ENCODE results near the gene CYP19A1.

CYP19A1 gene

GRCh38 chr15:51172193-51172592 lies 166.2 kb downstream of the CYP19A1 start:
- DNase-seq, result no peak

DNA sequence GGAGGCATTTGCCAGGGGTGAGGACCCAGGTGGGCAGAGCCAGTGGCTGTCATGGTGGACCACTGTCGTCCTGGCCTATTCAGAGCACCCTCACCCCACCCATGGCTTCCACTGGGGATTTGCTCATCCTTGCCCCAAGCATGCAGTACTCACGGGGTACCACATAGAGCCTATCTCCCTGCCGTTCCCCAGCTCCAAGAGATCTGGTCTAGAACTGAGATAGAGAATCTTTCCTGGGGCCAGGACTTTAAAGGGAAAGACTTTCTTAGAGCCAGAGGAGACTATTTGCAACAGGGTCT lies 166.8 kb downstream of the CYP19A1 start:
- no peak for DNase-seq

DNA sequence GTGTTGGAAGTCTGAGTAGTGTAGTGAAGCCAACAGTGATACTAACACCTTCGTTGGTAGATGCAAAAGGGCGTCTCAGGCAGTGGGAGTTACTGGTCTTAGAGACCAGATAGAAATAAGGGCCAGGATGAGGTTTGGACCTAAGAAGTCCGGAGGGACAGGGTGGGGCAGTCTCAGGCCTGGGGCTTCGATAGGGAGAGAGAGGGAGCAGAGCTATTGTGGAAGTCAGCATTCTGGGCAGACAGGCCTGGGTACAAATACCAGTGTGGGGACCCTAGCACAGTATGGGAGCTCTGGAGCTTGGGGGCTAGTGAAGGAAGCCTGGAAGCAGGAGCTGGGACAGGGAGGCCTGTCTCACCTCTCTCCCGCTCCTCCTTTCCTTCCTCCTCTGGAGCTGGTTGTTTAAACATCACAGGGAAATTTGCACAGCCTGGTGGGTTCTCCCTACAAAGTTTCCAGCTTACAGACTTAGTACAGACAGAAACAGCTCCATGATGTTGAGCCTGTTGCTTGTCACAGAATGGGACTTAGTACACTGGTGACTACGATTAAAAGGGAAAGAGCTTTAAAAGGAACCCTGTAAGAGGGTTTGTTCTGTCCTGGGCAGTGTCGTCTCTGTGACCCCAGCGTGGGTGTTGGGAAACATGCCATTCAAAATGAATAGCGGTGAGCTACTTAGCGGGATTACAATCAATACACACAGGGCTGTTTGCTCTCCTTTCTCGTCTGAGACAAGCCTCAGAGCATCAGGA lies 167.3 kb downstream of the CYP19A1 start:
- DNase-seq, result no peak

GRCh38 chr15:51168700-51169099 lies 169.7 kb downstream of the CYP19A1 start:
- no peak for DNase-seq

- DNase-seq, result no peak
Observed at GRCh38 chr15:51163843-51164242, 174.6 kb downstream of the CYP19A1 start.

- DNase-seq, result peak; percentile 82
Observed at GRCh38 chr15:51162865-51163762, 175.3 kb downstream of the CYP19A1 start.

DNA sequence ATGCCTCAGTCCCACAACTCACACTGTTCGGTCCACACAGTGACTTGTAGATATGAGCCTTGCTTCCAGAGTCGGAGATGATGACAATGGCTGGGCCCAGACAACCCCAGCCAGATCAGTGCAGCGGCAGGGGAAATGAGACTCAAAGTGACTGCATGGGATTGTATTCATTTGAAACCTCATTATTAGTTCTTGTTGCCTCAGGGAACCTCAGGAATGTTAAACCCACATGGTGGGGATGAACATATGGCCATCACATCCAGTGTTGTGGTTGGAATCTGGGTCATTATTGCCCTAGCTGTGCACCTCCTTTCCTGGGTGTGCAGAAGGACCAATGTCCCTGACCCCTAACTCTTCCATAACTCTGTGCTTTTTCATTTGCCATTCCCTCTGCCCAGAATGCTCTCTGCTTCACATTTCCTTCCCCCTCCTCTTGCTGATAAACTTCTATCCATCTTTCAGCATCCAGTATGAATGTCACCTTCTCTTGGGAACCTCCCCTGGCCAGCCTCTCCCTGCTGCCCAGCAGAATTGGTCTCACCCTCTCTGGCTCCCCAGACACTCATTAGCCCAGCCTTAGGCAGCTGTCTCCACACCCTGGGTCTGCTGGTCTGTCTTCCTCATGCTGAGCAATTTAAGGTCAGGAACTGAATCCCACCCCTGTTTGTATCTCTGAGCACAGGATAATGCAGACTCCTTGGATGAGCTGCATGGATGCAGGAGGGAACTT lies 176.7 kb downstream of the CYP19A1 start:
- no peak for DNase-seq

DNA sequence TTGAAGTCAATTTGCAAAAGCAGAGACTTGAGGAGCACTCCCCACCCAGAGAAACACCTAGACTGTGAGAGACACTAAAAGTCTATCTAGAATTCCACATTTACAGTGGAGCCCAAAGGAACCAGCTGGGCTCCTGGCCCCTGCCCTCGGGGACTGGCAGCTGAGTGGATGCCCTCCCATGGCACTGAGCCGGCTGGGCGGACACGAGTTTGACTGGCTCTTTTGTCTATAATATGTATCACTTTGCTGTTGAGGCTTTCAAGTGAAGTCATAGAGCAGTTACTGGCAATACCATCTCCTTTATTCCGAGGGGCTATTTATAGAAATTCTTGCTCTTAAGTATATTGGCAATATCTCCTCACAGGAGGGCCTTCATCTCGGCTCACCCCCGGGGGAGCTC lies 177.9 kb downstream of the CYP19A1 start:
- no peak for DNase-seq

Data from activated effector memory CD4-positive, alpha-beta T cell treated with anti-CD3 and anti-CD28 coated beads, Interleukin-2, amount 50 U/mL, for 16 hours (primary cell).